Measurements from ENCODE around the gene ERICH3.

ERICH3 gene

DNA sequence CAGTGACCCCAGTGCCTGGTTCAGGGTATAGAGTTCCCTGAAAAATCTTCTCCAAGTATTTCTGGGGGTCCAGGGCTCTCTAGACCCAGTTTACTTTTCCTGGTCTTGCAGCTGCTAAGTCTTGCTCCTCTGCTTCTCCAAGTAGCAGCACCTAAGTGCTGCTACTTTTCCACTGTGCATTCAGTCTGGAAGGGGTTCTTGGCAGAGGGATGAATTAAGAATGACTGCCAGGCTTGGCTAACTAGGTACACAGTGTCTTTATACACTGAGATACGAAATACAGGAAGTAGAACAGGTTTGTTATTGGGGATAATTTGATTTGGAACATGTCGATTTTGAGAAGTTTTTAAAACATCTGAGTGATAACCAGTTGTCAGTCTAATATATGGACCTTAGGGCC is 24.2 kb upstream of the ERICH3 start:
- TF ChIP-seq SNAI2 (CRISPR knock-in tag; IDR thresholded peaks at IDR 0.05), result no peak
- TF ChIP-seq TOX (CRISPR knock-in tag; IDR thresholded peaks at IDR 0.05; ENCODE audit: borderline replicate concordance), result no peak
- TF ChIP-seq ZNF8 (CRISPR knock-in tag; IDR thresholded peaks at IDR 0.05), result no peak
- TF ChIP-seq PPARA (CRISPR knock-in tag; IDR thresholded peaks at IDR 0.05; ENCODE audit: borderline replicate concordance), result no peak
- TF ChIP-seq ISL1 (CRISPR knock-in tag; IDR thresholded peaks at IDR 0.05), result no peak
- TF ChIP-seq CSRNP3 (CRISPR knock-in tag; IDR thresholded peaks at IDR 0.05), result no peak
- TF ChIP-seq ESRRG (CRISPR knock-in tag; IDR thresholded peaks at IDR 0.05), result no peak
- no peak for TF ChIP-seq ZFP30 (CRISPR knock-in tag; IDR thresholded peaks at IDR 0.05)
- no peak for ATAC-seq

DNA sequence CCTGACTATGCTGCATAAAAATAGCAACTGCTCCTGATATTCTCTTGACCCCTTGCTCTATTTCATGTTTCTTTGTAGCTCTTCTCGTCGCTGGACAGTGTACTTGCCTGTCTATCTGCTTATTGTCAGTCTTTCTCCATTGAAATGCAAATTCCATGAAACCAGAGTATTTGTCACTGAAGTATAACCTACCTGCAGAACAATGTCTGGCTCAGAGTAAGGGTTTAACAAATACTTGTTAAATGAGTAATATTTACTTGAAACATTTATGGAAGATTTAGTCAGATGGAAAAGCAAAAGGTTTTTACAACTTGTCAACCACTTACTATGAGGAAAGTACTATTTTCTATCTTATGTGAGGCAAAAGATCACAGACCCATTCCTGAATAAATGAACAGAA is 19.9 kb upstream of the ERICH3 start:
- TF ChIP-seq ISL1 (CRISPR knock-in tag; IDR thresholded peaks at IDR 0.05) (peak; percentile 29; the same call in 1 of the 2 replicates), PPARA (CRISPR knock-in tag; IDR thresholded peaks at IDR 0.05; ENCODE audit: borderline replicate concordance) (no peak), ZFP3 (CRISPR knock-in tag; IDR thresholded peaks at IDR 0.05) (no peak), TCF4 (CRISPR knock-in tag; IDR thresholded peaks at IDR 0.05; ENCODE audit: borderline replicate concordance) (no peak)
- ATAC-seq, result no peak

- no peak for ATAC-seq
- TF ChIP-seq TOX (CRISPR knock-in tag; IDR thresholded peaks at IDR 0.05; ENCODE audit: borderline replicate concordance) (no peak), OSR1 (CRISPR knock-in tag; IDR thresholded peaks at IDR 0.05) (no peak), ZC3H10 (CRISPR knock-in tag; IDR thresholded peaks at IDR 0.05) (no peak), ZNF565 (CRISPR knock-in tag; conservative IDR thresholded peaks at IDR 0.05; ENCODE audit: low read depth) (no peak), ZNF70 (CRISPR knock-in tag; IDR thresholded peaks at IDR 0.05) (no peak), CSDC2 (CRISPR knock-in tag; IDR thresholded peaks at IDR 0.05) (no peak), TCF4 (CRISPR knock-in tag; IDR thresholded peaks at IDR 0.05; ENCODE audit: borderline replicate concordance) (no peak)
- TF ChIP-seq, protein P1, sequence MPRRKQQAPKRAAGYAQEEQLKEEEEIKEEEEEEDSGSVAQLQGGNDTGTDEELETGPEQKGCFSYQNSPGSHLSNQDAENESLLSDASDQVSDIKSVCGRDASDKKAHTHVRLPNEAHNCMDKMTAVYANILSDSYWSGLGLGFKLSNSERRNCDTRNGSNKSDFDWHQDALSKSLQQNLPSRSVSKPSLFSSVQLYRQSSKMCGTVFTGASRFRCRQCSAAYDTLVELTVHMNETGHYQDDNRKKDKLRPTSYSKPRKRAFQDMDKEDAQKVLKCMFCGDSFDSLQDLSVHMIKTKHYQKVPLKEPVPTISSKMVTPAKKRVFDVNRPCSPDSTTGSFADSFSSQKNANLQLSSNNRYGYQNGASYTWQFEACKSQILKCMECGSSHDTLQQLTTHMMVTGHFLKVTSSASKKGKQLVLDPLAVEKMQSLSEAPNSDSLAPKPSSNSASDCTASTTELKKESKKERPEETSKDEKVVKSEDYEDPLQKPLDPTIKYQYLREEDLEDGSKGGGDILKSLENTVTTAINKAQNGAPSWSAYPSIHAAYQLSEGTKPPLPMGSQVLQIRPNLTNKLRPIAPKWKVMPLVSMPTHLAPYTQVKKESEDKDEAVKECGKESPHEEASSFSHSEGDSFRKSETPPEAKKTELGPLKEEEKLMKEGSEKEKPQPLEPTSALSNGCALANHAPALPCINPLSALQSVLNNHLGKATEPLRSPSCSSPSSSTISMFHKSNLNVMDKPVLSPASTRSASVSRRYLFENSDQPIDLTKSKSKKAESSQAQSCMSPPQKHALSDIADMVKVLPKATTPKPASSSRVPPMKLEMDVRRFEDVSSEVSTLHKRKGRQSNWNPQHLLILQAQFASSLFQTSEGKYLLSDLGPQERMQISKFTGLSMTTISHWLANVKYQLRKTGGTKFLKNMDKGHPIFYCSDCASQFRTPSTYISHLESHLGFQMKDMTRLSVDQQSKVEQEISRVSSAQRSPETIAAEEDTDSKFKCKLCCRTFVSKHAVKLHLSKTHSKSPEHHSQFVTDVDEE (CRISPR knock-in tag; IDR thresholded peaks at IDR 0.05), result no peak
Measured at GRCh38 chr1:74690909-74691308, 17.3 kb upstream of the ERICH3 start.

DNA sequence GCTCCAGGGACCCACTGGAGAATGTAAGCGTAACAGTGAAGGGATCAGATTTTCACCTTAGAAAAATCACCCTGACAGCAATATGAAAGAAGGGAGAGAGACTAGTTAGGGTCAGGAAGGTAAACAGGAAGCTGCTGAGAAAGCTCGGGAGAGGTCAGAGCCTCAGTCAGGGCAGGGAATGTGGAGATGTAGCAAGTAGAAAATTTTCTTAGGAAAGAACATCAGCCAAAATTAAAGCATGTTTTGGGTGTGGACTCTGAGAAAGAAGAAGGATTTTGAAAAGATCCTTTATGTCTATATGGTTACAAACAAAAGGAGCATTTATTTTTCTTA is 16.7 kb upstream of the ERICH3 start:
- TF ChIP-seq ZNF70 (CRISPR knock-in tag; IDR thresholded peaks at IDR 0.05) (no peak), PPARA (CRISPR knock-in tag; IDR thresholded peaks at IDR 0.05; ENCODE audit: borderline replicate concordance) (no peak), CSRNP3 (CRISPR knock-in tag; IDR thresholded peaks at IDR 0.05) (no peak), GLIS3 (CRISPR knock-in tag; IDR thresholded peaks at IDR 0.05) (no peak), ZFP3 (CRISPR knock-in tag; IDR thresholded peaks at IDR 0.05) (no peak), RARB (CRISPR knock-in tag; IDR thresholded peaks at IDR 0.05) (no peak), TCF4 (CRISPR knock-in tag; IDR thresholded peaks at IDR 0.05; ENCODE audit: borderline replicate concordance) (no peak), SNAI2 (CRISPR knock-in tag; IDR thresholded peaks at IDR 0.05) (no peak), ZC3H10 (CRISPR knock-in tag; IDR thresholded peaks at IDR 0.05) (no peak), ARNTL (CRISPR knock-in tag; IDR thresholded peaks at IDR 0.05; ENCODE audit: borderline replicate concordance, low read depth) (no peak), CSDC2 (CRISPR knock-in tag; IDR thresholded peaks at IDR 0.05) (no peak), TOX (CRISPR knock-in tag; IDR thresholded peaks at IDR 0.05; ENCODE audit: borderline replicate concordance) (no peak), BACH2 (CRISPR knock-in tag; IDR thresholded peaks at IDR 0.05; ENCODE audit: borderline replicate concordance) (no peak), POU6F1 (CRISPR knock-in tag; IDR thresholded peaks at IDR 0.05; ENCODE audit: borderline replicate concordance, low read depth) (no peak)
- TF ChIP-seq, protein P2, sequence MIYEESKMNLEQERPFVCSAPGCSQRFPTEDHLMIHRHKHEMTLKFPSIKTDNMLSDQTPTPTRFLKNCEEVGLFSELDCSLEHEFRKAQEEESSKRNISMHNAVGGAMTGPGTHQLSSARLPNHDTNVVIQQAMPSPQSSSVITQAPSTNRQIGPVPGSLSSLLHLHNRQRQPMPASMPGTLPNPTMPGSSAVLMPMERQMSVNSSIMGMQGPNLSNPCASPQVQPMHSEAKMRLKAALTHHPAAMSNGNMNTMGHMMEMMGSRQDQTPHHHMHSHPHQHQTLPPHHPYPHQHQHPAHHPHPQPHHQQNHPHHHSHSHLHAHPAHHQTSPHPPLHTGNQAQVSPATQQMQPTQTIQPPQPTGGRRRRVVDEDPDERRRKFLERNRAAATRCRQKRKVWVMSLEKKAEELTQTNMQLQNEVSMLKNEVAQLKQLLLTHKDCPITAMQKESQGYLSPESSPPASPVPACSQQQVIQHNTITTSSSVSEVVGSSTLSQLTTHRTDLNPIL (CRISPR knock-in tag; IDR thresholded peaks at IDR 0.05; ENCODE audit: low read depth), result no peak
- TF ChIP-seq, protein P1 (CRISPR knock-in tag; IDR thresholded peaks at IDR 0.05), result no peak
- no peak for ATAC-seq
